GM19239 (cell line): ENCODE results near the gene ROBO1.
"Not testable (repeated sequence)": the region's sequence is repeated elsewhere in the genome, so short reads cannot be mapped to it uniquely, and the experiment has no call there.

ENCODE experiments used
- DNase-seq: peaks from one replicate; pipeline ENCODE4 v3.0.0; 2011; ENCODE audit warnings: low spot score; ENCODE audit not compliant: insufficient read length
- FAIRE-seq: peaks from 2 replicates; lab custom pipeline; 2011; peaks lifted over from hg19 to GRCh38; lab: Jason Lieb, UNC

The ROBO1 gene

DNA sequence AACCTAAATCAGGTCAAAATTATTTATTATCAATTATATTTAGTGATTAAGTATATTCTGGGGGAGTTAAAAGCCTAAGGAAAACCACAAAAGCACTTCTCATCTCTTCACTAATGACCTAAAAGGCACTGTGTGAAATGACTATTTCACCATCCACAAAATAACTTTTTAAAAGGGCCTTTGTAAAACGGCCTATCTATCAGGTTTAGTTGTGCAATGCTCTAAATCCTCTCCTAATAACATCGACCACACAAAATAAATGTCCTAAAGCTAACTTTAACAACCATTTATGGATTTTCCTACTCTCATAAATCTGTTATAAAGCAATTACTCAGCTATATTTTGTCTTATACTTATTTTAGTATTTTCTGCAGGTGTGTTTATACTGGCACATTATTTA is 1066.3 kb downstream of the ROBO1 start:
- FAIRE-seq = no peak
- DNase-seq = no peak

DNA sequence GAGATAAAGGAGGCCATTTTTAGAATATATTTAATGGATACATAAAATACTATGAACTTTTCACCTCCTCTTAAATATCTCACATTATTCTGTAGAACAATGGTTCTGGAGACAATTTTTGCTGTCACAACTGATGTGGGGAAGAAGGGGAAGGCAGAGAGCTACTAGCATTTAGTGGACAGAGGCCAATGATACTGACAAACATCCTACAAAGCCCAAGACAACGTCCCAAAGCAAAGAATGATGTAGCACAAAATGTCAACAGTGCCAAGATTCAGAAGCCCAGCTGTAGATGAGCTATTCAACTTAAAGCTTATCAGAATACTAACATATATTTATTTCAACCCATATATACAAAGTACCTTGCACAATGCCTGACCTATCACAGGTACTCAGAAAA is 1069.4 kb downstream of the ROBO1 start:
- FAIRE-seq (no peak), DNase-seq (no peak)

DNA sequence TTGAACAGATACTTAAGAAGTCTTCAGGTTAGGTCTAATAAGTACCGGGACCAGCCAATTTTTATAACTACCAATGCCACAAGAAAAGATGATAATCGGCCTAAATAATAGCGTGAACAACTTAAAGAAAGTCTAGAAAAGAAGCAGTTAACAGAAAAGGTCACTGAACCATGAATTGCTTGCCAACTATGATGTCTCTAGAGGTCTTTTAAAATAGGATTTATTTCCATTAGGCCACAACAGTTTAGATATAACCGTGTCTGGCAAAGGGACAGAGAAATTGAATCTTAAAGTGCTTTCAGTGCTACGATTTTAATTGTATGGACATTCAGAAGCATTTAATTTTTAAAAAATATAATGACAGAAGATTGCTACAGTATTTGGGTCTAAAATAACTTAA is 1070.4 kb downstream of the ROBO1 start:
- no peak for FAIRE-seq
- DNase-seq = no peak

DNA sequence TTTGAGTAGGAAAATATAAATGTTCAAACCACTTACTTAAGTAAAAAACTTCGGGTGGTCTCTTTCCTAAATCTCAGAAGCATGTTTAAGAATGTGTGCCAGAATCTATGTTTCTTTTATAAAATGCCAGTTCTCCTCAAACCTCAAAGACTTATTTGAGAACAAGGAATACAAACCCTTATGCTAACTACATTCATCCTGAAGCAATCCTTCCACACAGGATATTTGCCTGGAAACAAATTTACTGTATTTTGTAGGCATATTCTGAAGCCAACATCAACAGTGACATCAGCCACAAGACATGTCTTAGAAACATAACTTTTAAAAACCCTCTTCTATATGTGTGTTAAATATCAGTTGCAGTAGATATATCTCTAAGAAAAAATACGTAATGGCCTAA is 1077.0 kb downstream of the ROBO1 start:
- DNase-seq (no peak), FAIRE-seq (no peak)

DNA sequence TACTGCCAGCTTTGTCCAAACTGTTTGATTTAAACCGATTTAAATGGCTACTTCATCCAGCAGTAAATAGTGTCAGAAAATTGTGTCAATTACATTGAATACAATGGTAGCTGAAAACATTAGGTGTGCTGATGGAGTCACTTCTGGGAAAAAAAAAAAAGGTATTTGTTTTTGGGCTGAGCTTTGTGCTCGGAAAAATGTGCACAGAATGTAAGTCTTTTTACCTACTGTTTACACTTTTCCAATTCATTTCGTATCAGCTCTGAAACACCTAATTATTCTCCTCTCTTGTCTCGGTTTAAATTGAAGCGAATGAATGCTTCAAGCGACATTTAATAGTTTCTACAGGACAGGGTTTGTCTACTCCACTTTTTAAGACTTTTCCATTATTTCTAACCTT is 1078.4 kb downstream of the ROBO1 start:
- no peak for FAIRE-seq

DNA sequence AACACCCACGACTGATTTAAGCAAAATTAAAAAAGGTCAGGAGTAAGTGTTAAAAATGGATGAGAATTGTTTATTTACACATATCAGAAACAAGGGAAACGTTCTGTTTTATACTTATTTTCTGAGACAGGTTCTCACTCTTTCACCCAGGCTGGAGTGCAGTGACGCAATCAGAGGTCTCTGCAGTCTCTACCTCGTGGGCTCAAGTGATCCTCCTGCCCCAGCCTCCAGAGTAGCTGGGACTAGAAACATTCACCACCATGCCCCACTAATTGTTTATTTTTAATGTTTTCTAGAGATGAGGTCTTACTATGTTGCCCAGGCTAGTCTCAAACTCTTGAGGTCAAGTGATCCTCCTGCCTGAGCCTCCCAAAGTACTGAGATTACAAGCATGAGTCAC is 1080.3 kb downstream of the ROBO1 start:
- no peak for FAIRE-seq

More for the DNA sequence above, 1078.4 kb downstream of the ROBO1 start:
- DNase-seq = no peak

DNA sequence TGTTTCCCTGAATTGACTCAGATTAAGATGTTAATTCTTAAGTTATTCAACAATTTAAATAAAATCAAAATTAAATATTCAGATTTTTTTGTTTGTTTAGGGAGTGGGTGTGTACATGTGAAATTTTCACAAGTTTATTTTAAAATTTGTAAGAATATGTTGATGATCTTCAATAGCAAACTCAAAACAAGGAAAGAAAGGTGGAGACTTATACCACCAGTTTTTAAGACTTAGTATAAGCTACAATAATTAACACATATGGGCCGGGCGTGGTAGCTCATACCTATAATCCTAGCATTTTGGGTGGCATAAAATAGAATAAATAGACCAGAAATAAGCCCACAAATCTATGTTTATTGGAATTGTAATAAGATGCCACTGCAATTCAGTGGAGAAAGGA is 1084.5 kb downstream of the ROBO1 start:
- FAIRE-seq (no peak), DNase-seq (no peak)

More for the DNA sequence above, 1080.3 kb downstream of the ROBO1 start:
- DNase-seq = no peak

DNA sequence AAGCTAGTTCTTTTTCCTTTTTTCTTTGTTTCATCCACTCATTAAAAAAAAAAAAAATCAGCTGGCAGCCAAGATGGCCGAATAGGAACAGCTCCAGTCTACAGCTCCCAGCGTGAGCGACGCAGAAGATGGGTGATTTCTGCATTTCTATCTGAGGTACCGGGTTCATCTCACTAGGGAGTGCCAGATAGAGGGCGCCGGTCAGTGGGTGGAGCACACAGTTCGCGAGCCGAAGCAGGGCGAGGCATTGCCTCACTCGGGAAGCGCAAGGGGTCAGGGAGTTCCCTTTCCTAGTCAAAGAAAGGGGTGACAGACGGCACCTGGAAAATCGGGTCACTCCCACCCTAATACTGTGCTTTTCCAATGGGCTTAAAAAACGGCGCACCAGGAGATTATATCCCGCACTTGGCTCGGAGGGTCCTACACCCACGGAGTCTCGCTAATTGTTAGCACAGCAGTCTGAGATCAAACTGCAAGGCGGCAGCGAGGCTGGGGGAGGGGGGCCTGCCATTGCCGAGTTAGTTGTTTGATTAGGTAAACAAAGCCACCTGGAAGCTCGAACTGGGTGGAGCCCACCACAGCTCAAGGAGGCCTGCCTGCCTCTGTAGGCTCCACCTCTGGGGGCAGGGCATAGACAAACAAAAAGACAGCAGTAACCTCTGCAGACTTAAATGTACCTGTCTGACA is 1092.5 kb downstream of the ROBO1 start:
- FAIRE-seq, DNase-seq: not testable (repeated sequence)

DNA sequence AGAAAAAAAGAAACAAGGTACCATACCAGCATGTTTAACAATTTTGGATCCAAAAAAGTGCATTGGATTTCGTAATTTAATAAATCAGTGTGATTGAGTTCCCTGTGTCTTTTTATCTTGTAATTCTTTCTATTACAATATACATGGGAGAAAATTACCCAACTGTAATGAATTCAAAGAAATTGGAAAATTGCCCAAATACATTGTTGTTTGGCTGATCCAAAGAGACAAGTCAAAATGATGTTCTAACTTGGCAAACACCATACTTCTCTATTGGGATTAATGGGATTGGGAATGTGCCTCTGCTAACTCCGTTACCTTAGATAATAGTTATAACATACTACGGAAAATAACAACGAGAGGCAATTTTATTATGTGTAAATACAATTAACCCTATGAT is 1097.1 kb downstream of the ROBO1 start:
- no peak for FAIRE-seq
- no peak for DNase-seq

DNA sequence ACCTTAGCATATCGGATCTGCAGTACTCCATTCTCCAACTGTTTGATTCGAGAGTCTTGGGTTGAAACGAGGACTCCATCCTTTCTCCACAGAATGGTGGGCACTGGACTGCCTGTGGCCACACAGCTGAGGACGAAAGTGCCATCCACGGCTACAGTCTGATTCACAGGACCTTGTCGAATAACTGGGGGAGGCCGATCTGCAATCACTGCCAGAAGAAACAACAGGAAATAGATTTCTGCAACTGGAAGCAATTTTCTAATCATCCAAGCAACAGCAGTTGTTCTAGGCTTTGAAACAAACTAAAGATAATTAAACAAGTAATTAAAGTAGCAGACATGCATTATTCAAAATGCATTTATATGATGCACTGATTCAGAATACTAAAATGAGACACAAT is 1097.7 kb downstream of the ROBO1 start:
- no peak for DNase-seq
- no peak for FAIRE-seq

DNA sequence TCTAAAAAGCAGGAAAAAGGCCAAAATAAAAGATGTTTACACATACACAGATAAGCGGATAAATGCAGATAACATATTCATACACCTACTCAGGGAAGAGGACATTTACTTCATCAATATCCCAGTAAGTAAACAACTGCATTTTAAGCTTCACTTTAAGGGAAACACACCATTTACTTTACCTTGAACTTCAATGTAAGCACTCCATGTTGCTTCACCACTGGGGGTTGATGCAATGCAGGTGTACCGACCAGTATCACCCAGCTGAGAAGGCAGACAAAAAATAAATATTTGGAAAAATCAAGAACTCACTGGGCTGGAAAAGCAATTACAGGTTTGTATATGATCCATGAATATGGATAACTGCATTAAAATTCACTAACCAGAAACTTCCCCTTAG is 1099.5 kb downstream of the ROBO1 start:
- FAIRE-seq = no peak

DNA sequence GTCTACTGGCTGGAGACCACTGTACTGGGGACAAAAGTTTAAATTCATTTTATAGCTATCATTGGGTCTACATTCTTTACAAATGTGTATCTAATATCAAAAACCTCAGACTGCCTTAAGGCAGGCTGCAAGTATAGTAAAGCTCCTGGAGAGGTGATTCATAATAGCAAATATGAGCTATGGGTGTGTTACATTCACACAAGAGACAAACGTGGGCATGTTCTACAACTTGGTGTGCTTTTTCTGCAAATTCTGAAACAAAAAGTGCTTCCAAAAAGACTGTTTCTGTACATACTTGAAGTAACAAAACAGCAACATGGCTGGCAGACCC is 1101.4 kb downstream of the ROBO1 start:
- no peak for DNase-seq
- no peak for FAIRE-seq

More for the DNA sequence above, 1099.5 kb downstream of the ROBO1 start:
- DNase-seq = no peak

DNA sequence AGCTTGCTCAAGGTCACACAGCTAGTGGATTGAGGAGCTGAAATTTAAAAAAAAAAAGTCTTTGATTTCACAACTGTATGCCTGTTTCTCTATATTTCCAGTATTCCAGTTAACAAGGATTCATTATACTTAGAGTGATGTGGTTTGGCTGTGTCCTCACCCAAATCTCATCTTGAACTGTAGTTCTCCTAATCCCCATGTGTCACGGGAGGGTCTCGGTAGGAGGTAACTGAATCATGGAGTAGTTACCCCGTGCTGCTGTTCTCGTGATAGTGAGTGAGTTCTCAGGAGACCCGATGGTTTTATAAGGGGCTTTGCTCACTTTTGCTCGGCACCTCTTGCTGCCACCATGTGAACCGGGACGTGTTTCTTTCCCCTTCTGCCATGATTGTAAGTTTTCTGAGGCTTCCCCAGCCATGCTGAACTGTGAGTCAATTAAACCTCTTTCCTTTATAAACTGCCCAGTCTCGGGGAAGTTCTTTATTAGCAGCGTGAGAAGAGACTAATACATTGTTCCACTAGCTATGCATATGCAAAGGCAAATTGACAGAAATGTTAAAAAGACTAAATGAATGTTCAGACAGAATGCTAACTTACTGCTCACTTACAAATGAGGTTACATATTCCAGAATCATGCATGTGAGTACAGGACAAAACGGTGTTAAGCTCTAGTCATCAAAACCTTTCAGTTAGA is 1101.9 kb downstream of the ROBO1 start:
- no peak for FAIRE-seq

DNA sequence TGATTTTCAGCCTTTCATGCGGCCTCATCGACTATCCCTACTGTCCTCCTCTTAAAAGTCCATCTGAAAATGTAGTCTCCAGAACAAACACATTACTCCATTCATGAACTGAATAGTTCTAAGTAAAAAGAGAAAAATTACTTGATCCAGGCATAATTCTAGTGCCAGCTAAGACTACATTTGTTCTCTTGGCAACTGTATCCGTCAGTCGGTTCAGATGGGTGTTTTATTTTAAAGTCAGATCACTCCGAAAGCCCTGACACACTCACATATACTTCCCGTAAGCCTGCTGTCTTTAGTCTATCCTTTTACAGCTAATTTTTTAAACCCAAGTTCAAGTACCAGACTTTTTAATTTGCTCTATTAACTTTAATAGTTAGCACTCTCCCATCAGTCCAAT is 1102.7 kb downstream of the ROBO1 start:
- FAIRE-seq (no peak), DNase-seq (no peak)

More for the DNA sequence above, 1101.9 kb downstream of the ROBO1 start:
- no peak for DNase-seq

DNA sequence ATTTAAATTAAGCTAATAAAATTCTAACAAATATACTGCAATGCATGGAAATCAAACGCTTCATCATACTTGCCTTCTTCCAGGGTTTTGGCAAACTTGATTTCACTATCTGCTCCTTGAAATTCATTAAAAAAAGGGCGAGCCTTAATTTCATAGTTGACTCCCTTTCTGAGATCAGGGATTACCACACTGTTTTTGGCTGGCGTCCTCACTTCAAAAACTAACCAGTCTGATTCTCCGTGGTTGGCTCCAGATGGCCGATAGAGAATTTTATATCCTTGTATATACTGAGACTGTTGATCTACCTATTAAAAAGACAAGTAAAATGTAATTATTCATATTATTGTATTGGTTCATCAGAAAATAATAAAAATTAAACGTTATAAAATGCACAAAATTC is 1106.8 kb downstream of the ROBO1 start:
- FAIRE-seq (no peak), DNase-seq (no peak)

DNA sequence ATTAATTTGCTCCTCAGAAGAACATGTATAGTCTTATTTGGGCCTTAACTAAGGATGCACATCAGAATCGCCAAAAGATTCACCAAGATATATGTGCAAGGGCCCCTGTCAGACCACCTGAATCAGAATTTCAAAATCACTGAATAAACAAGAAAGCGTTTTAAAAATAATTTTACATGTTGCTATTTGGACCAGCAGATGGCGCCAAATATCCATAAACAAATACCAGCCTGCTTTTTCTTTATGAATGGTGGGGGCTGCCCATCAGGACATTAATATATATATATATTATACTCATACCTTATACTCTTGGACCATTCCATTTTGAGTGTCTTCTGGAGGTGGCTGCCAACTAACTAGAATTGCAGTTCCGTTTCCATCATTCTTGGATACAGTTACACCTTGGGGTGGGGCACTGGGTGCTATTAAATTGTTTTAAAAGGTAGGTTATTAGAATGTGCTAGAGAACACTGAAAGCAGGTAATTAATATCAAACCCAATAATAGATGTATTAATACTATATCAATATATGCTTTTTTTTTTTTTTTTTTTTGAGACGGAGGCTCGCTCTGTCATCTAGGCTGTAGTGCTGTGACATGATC is 1108.3 kb downstream of the ROBO1 start:
- no peak for FAIRE-seq

DNA sequence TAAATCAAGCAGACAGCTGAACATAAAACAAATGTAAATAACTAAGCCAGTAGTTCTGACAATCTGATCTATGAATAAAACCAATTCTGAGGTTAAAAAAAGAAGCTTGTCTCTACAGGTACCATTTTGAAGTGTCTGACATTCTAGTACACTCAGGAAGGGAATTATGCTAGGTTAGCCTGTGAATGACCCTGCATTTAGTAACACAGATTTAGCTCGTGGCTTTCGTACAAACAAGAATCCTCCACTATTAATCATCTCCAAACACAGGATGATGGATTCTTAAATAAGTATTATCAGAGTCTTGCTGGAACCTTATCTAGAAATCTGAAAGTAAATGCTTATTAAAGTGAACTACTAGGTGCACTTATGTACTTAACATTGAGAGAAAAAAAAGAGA is 1120.1 kb downstream of the ROBO1 start:
- no peak for FAIRE-seq
- no peak for DNase-seq

More for the DNA sequence above, 1108.3 kb downstream of the ROBO1 start:
- DNase-seq = no peak

DNA sequence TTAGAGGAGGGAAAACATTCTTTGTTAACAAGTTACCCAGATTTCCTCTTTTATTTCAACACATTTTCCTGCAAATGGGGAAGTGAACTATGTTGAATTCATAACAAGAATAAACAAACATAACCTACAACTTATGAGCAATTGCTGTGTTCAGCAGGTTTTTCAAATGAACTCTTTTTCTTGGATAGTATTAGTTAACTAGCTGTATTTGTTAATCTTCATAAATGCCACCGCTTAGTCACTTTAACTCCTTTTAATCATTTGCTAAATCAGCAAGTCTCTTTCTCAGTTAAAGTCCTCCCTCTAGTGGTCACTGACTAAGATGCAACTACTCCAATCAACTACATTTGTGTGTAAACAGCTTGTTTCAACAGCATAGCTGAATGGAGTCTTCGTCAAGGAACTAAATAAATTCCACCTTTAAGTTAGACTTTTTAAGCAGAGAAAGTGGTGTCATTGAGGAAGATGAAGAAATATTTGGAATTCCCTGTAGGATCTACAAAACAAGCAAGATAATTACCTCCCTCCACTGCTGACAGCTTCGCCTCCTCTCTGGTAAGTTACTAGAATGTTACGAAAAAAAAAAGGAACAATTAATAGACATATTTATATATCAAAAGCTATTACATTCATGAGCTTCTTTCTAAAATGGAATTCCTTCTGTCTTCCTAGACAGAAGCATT is 1122.0 kb downstream of the ROBO1 start:
- DNase-seq (peak; percentile 6), FAIRE-seq (peak; percentile 85)

DNA sequence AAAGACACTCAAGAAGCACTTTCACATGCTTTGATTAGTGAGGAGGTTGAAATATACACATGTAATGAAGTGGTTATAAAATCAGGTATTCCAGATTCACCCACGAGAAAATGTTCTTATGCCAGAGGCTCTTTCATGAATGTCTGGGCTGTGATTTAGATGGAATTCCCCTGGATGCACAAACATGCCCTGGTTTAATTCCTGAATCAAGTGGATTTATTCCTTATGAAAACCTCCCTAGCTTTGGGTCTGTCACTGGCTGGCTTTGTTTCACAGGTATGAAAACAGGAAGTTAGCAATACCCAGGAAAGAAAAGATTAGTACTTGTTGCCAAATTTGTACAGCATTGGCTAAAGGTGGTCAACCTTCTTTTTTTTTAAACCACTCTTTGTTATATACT is 1123.0 kb downstream of the ROBO1 start:
- no peak for FAIRE-seq

DNA sequence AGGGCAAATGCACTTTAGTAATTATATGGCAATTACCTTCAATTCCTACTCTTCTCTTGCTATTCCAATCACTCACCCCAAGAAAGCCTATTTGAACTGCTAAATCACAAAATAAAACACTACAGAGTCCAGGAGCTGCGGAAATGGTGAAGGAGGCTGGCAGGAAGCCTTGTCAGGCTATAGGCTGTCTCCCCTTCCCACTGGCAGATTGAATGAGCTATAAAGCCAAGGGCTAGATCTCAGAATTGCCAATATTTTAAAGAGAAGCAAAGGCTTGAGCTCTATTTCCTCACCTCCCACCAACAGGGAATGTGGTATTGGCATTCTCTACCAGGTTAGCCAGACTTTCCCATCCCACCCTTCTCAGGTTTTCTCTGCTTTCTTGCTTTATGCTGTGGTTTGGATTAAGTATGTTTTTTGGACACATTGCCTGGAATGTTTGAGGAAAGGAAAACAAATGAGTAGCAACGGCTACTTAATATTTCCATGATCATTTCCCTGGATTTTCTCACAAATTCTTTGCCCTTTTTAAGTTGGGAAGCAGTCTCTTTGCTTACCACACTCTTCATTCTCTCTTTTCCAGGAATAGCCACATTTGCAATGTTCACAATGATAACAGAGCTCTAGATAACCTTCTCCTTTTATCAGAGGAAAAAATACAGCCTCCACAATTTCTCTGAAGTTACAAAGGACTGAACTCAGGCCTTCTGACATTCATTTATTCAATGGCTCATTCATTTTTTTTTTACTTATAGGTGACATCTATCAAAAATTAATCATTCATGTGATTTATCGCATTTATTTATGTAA is 1125.4 kb downstream of the ROBO1 start:
- no peak for DNase-seq
- no peak for FAIRE-seq

More for the DNA sequence above, 1123.0 kb downstream of the ROBO1 start:
- DNase-seq = no peak
